Measurements from ENCODE around the gene BROX.

DNA sequence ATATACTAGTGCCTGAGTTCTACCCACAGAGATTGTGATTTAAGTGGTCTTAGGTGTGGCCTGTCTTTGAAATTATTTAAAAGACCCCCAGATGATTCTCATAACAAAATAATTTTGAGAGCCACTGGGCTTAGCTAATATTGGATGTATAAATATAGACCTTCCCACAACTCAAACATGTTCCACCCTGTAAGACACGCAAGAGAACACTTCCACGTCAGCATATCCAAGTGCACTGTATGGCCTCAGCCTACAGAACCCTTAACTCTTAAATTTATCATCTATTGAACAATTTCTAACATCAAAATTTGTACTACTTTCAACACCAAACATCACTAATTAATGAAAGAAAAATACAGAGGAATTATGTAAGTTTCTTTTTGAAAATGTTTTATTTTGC is 27.1 kb downstream of the BROX start:
- TF ChIP-seq, protein P1, sequence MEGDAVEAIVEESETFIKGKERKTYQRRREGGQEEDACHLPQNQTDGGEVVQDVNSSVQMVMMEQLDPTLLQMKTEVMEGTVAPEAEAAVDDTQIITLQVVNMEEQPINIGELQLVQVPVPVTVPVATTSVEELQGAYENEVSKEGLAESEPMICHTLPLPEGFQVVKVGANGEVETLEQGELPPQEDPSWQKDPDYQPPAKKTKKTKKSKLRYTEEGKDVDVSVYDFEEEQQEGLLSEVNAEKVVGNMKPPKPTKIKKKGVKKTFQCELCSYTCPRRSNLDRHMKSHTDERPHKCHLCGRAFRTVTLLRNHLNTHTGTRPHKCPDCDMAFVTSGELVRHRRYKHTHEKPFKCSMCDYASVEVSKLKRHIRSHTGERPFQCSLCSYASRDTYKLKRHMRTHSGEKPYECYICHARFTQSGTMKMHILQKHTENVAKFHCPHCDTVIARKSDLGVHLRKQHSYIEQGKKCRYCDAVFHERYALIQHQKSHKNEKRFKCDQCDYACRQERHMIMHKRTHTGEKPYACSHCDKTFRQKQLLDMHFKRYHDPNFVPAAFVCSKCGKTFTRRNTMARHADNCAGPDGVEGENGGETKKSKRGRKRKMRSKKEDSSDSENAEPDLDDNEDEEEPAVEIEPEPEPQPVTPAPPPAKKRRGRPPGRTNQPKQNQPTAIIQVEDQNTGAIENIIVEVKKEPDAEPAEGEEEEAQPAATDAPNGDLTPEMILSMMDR (IDR thresholded peaks at IDR 0.05): no peak
- TF ChIP-seq POLR2A (IDR thresholded peaks at IDR 0.05): no peak

Data from lower leg skin (tissue), 3 donors.